Testis (tissue), 2 donors: ENCODE results near the gene BEAN1.

Experiments used
- CTCF ChIP-seq, 3 experiments: fragments of 450-650 bp in 2 of 3; fragments of 200-600 bp in 1 of 3; sonication (generic) in 1 of 3; IDR thresholded peaks; one replicate each; pipeline ENCODE4 v1.5.1; 2016 to 2019; ENCODE audit warnings: antibody characterized with exemption in 3 of 3, mild to moderate bottlenecking in 2 of 3, moderate library complexity in 1 of 3
- POLR2A ChIP-seq: fragments of 450-650 bp; IDR thresholded peaks from one replicate; pipeline ENCODE4 v1.6.1; 2017; ENCODE audit warnings: antibody characterized with exemption, mild to moderate bottlenecking, moderate library complexity

- TF ChIP-seq POLR2A (no peak), CTCF (IDR thresholded peaks at IDR 0.05) (no peak)
Measured at GRCh38 chr16:66522816-66523590, 95.9 kb downstream of the BEAN1 start.
